MM.1S (cell line): ENCODE data around the gene RGS19.

Experiments used
- CTCF ChIP-seq: fragments of 300-600 bp; sonication (generic); IDR thresholded peaks from 2 replicates; pipeline ENCODE4 v1.5.1; 2016; ENCODE audit warnings: antibody characterized with exemption, low read length, mixed read lengths
- EZH2 ChIP-seq: fragments of 300-600 bp; sonication (generic); optimal IDR thresholded peaks from 2 replicates; pipeline ENCODE3; 2017; ENCODE audit warnings: low read depth, mild to moderate bottlenecking, antibody characterized with exemption, low read length, mixed read lengths

GRCh38 chr20:64090165-64090564, 10.8 kb upstream of the RGS19 start:
- TF ChIP-seq CTCF = no peak
- TF ChIP-seq EZH2 = no peak
